Panc1 (cell line): Measurements from ENCODE around the gene DPPA4. TPM values are rescaled to one million over a fixed set of nuclear protein-coding genes. Genes with fewer than 3 reads are reported as not detected.

Experiments used
- ATAC-seq: fragments of 200-7000 bp; cut with Tn5 transposase; 2 replicates; pipeline ENCODE4 v1.9.1; 2020; ENCODE audit warnings: mild to moderate bottlenecking, moderate library complexity
- BruUV-seq: library from RNA; stranded (reverse); fragments of 400-500 nt; replicated peaks from 2 replicates; lab custom pipeline; 2021; lab: Mats Ljungman, UMichigan
- CTCF ChIA-PET: fragments of 300-600 bp; sonication (Branson Sonifier 250); formaldehyde crosslinking; loops from one replicate; lab custom pipeline; 2022; ENCODE audit warnings: antibody characterized with exemption; lab: Charles Lee
- POLR2A ChIA-PET: fragments of 300-600 bp; sonication (Branson Sonifier 250); formaldehyde crosslinking; loops from one replicate; lab custom pipeline; 2022; ENCODE audit warnings: antibody characterized with exemption; lab: Charles Lee
- DNase-seq: peaks from one replicate; pipeline ENCODE4 v3.0.0-alpha.2; 2010; ENCODE audit warnings: low read depth, low spot score
- H3K27ac ChIP-seq: 2 replicates; pipeline ENCODE4 v1.5.1; 2011; ENCODE audit warnings: mild to moderate bottlenecking, low read length, inconsistent platforms
- H3K27me3 ChIP-seq: fragments of 200-500 bp; sonication (Bioruptor generic); 2 replicates; pipeline ENCODE4 v1.6.0; 2014; ENCODE audit warnings: low read length, inconsistent platforms; ENCODE audit not compliant: control insufficient read depth, insufficient read depth
- H3K36me3 ChIP-seq: fragments of 200-500 bp; sonication (Bioruptor generic); 2 replicates; pipeline ENCODE4 v1.5.1; 2014; ENCODE audit warnings: inconsistent platforms, mild to moderate bottlenecking, low read length, moderate library complexity; ENCODE audit not compliant: control insufficient read depth, insufficient read depth
- H3K4me1 ChIP-seq: 2 replicates; pipeline ENCODE4 v1.5.1; 2011; ENCODE audit warnings: inconsistent platforms, mild to moderate bottlenecking, low read length, moderate library complexity; ENCODE audit not compliant: control insufficient read depth, insufficient read depth
- H3K4me3 ChIP-seq, 2 experiments: 2 replicates each; pipeline ENCODE4 v1.5.1; 2011 to 2012; ENCODE audit warnings: low read depth in 2 of 2, low read length in 2 of 2, mild to moderate bottlenecking in 2 of 2, inconsistent platforms in 1 of 2, moderate library complexity in 1 of 2
- H3K9me3 ChIP-seq: fragments of 200-500 bp; sonication (Bioruptor generic); 2 replicates; pipeline ENCODE4 v1.5.1; 2014; ENCODE audit warnings: low read depth, mild to moderate bottlenecking, inconsistent platforms, low read length, moderate library complexity; ENCODE audit not compliant: control insufficient read depth, insufficient read depth
- POLR2AphosphoS5 ChIP-seq: IDR thresholded peaks from 2 replicates; pipeline ENCODE4 v1.6.1; 2012; ENCODE audit warnings: mild to moderate bottlenecking, low read depth, low read length, moderate library complexity
- SIN3A ChIP-seq: IDR thresholded peaks from 2 replicates; pipeline ENCODE4 v1.6.1; 2012; ENCODE audit warnings: low read depth, mild to moderate bottlenecking, low read length, moderate library complexity, borderline replicate concordance; ENCODE audit not compliant: insufficient read depth
- TCF7L2 ChIP-seq: IDR thresholded peaks from 2 replicates; pipeline ENCODE4 v1.6.1; 2011; ENCODE audit warnings: mild to moderate bottlenecking, low read depth, low read length, inconsistent platforms
- in situ Hi-C: cut with HindIII; loops from 2 replicates; pipeline ENCODE4 v1.10.0; 2016; ENCODE audit warnings: low sequenced_read_pairs, low pct_unique_long_range_greater_than_20kb
- intact Hi-C: fragments of 100-400 bp; cut with micrococcal nuclease; formaldehyde crosslinking; loops from one replicate; pipeline ENCODE4 v1.10.0; 2022; ENCODE audit not compliant: unreplicated experiment
- total RNA-seq: library from RNA; stranded (reverse); gene quantifications from one replicate; pipeline ENCODE4 v1.2.1, GENCODE V29; 2021; ENCODE audit not compliant: unreplicated experiment
- TF ChIP-seq, protein P1 (sequence below): fragments of 450-650 bp; IDR thresholded peaks from 2 replicates; pipeline ENCODE4 v1.5.1; 2017; ENCODE audit warnings: mild to moderate bottlenecking
- TF ChIP-seq, protein P2 (sequence below), 2 experiments: IDR thresholded peaks; 2 replicates each; pipeline ENCODE4 v1.6.1; 2011 to 2012; ENCODE audit warnings: low read depth in 2 of 2, control low read depth in 1 of 2, low read length in 1 of 2, mild to moderate bottlenecking in 1 of 2, moderate library complexity in 1 of 2; ENCODE audit not compliant: insufficient read depth in 1 of 2

Gene DPPA4
- total RNA-seq, 1 experiment from 2014 or later = 0.26 TPM

DNA sequence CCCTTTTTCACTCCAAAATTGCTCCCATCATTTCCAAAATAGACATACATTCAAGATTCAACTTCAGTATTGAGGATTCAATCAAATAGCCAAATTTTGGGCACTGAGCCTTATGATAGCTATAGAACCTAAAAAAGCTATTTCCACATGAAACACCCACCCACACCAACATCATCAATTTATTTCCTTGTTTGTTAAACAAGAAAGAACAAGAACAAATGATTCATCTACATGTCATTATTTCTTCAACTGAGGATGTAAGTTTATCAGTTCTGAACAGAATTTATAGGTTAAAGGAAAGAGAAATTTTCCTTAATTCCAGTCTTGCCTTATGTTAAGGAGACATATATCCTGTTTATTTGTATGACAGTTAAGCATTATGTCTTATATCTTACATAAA lies 53.3 kb downstream of the DPPA4 start:
- CTCF ChIA-PET = no interaction called here
- POLR2A ChIA-PET = interaction anchor here (0.6 kb wide), 1 partner anchor 979 kb away, joined by 3 read pairs; no protein-coding TSS in a partner anchor
- DNase-seq (no peak), ATAC-seq (no peak)
- no peaks in the 10 kb centered on the region for H3K4me1 ChIP-seq
- no peak overlapping the region for H3K27ac ChIP-seq
- intact Hi-C loops (no loop called here), in situ Hi-C loops (no loop called here)
- BruUV-seq = no TSS peak
- no peaks in the 10 kb centered on the region for H3K36me3 ChIP-seq
- no peaks in the 10 kb centered on the region for H3K9me3 ChIP-seq
- TF ChIP-seq TCF7L2 = no peak
- TF ChIP-seq, protein P1, sequence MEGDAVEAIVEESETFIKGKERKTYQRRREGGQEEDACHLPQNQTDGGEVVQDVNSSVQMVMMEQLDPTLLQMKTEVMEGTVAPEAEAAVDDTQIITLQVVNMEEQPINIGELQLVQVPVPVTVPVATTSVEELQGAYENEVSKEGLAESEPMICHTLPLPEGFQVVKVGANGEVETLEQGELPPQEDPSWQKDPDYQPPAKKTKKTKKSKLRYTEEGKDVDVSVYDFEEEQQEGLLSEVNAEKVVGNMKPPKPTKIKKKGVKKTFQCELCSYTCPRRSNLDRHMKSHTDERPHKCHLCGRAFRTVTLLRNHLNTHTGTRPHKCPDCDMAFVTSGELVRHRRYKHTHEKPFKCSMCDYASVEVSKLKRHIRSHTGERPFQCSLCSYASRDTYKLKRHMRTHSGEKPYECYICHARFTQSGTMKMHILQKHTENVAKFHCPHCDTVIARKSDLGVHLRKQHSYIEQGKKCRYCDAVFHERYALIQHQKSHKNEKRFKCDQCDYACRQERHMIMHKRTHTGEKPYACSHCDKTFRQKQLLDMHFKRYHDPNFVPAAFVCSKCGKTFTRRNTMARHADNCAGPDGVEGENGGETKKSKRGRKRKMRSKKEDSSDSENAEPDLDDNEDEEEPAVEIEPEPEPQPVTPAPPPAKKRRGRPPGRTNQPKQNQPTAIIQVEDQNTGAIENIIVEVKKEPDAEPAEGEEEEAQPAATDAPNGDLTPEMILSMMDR = no peak
- no peak for TF ChIP-seq SIN3A
- no peak for TF ChIP-seq POLR2AphosphoS5
- TF ChIP-seq, protein P2, sequence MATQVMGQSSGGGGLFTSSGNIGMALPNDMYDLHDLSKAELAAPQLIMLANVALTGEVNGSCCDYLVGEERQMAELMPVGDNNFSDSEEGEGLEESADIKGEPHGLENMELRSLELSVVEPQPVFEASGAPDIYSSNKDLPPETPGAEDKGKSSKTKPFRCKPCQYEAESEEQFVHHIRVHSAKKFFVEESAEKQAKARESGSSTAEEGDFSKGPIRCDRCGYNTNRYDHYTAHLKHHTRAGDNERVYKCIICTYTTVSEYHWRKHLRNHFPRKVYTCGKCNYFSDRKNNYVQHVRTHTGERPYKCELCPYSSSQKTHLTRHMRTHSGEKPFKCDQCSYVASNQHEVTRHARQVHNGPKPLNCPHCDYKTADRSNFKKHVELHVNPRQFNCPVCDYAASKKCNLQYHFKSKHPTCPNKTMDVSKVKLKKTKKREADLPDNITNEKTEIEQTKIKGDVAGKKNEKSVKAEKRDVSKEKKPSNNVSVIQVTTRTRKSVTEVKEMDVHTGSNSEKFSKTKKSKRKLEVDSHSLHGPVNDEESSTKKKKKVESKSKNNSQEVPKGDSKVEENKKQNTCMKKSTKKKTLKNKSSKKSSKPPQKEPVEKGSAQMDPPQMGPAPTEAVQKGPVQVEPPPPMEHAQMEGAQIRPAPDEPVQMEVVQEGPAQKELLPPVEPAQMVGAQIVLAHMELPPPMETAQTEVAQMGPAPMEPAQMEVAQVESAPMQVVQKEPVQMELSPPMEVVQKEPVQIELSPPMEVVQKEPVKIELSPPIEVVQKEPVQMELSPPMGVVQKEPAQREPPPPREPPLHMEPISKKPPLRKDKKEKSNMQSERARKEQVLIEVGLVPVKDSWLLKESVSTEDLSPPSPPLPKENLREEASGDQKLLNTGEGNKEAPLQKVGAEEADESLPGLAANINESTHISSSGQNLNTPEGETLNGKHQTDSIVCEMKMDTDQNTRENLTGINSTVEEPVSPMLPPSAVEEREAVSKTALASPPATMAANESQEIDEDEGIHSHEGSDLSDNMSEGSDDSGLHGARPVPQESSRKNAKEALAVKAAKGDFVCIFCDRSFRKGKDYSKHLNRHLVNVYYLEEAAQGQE (IDR thresholded peaks at IDR 0.05; ENCODE audit: insufficient read depth in 1 of 2, low read depth in 2 of 2, low read length in 1 of 2) = no peak
- no peak overlapping the region for H3K4me3 ChIP-seq
- H3K27me3 ChIP-seq = no peaks in the 10 kb centered on the region

DNA sequence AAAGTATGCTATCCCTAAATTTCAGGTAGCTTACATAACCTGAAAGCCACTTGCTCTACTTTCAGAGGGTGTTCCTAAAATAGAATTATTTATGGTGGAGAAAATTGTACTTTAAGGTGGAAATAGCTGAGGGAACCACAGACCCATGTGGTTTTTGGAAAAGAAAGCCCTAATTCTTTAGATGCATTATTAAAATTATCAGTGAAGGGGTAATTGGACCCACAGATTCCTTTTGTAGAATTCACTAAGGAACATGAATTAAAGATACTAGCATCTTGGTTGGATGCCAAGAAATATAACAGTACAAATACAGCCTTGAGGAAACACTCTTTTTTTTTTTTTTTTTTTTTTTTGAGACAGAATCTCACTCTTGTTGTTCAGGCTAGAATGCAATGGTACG lies 58.8 kb downstream of the DPPA4 start:
- H3K36me3 ChIP-seq = no peaks in the 10 kb centered on the region
- no peak for ATAC-seq
- CTCF ChIA-PET = no interaction called here
- no peak overlapping the region for H3K4me3 ChIP-seq
- intact Hi-C loops (loop anchor here (5.0 to 10.0 kb wide), 3 partner anchors 86 to 1036 kb away; no protein-coding TSS in a partner anchor), in situ Hi-C loops (no loop called here)
- POLR2A ChIA-PET = no interaction called here
- H3K9me3 ChIP-seq = no peaks in the 10 kb centered on the region
- H3K27ac ChIP-seq = no peak overlapping the region
- H3K27me3 ChIP-seq = no peaks in the 10 kb centered on the region
- no peak for DNase-seq
- TF ChIP-seq, protein P2 (IDR thresholded peaks at IDR 0.05; ENCODE audit: insufficient read depth in 1 of 2, low read depth in 2 of 2, low read length in 1 of 2) = no peak
- TF ChIP-seq POLR2AphosphoS5 = no peak
- H3K4me1 ChIP-seq = no peaks in the 10 kb centered on the region
- no TSS peak for BruUV-seq
